Small intestine (tissue), 7 donors: ENCODE data around the gene HOXB4. TPM values are rescaled to one million over a fixed set of nuclear protein-coding genes. Genes with fewer than 3 reads are reported as not detected.

ENCODE experiments used
- DNase-seq, 2 donors: peaks; one replicate each; pipeline versions ENCODE4 v3.0.0 to v3.0.0-alpha.2; 2013
- FAIRE-seq: peaks from 2 replicates; lab custom pipeline; 2012; peaks lifted over from hg19 to GRCh38; lab: Jason Lieb, UNC
- H3K27ac ChIP-seq, 3 donors: one replicate each; pipeline ENCODE4 v1.5.1; 2013; ENCODE audit warnings: low read length in 2 of 3, mild to moderate bottlenecking in 2 of 3, control low read depth in 1 of 3, inconsistent platforms in 1 of 3, low read depth in 1 of 3, moderate library complexity in 1 of 3
- H3K27me3 ChIP-seq, 3 donors: one replicate each; pipeline ENCODE4 v1.6.1; 2013; ENCODE audit warnings: low read length in 3 of 3, inconsistent platforms in 1 of 3; ENCODE audit not compliant: control insufficient read depth in 3 of 3, insufficient read depth in 3 of 3
- H3K36me3 ChIP-seq, 3 donors: one replicate each; pipeline ENCODE4 v1.6.1; 2013; ENCODE audit warnings: low read length in 3 of 3, inconsistent platforms in 1 of 3, low read depth in 1 of 3, mild to moderate bottlenecking in 1 of 3, moderate library complexity in 1 of 3; ENCODE audit not compliant: control insufficient read depth in 3 of 3, insufficient read depth in 2 of 3
- H3K4me1 ChIP-seq, 3 donors: one replicate each; pipeline ENCODE4 v1.6.1; 2013; ENCODE audit warnings: low read length in 2 of 3, inconsistent platforms in 1 of 3, low read depth in 1 of 3, mild to moderate bottlenecking in 1 of 3, moderate library complexity in 1 of 3; ENCODE audit not compliant: control insufficient read depth in 3 of 3, insufficient read depth in 2 of 3
- H3K4me3 ChIP-seq, 3 donors: one replicate each; pipeline ENCODE4 v1.5.1; 2013; ENCODE audit warnings: low read length in 3 of 3, control low read depth in 1 of 3, inconsistent platforms in 1 of 3, low read depth in 1 of 3, mild to moderate bottlenecking in 1 of 3, moderate library complexity in 1 of 3
- H3K9me3 ChIP-seq, 2 donors: one replicate each; pipeline ENCODE4 v1.6.1; 2013; ENCODE audit warnings: low read depth in 1 of 2, low read length in 1 of 2; ENCODE audit not compliant: control insufficient read depth in 2 of 2, insufficient read depth in 1 of 2
- WGBS, 3 donors: extraction: QIAGEN DNeasy Blood & Tissue Kit; methylation state at CpG; one replicate each; pipeline ENCODE4 v1.1.7; 2013; 5-methylcytosine and 5-hydroxymethylcytosine counted together
- polyA plus RNA-seq, 4 donors: library from polyadenylated mRNA; stranded (reverse) in 3 of 4; unstranded in 1 of 4; fragments of 200-250 nt in 3 of 4; fragments of 120-200 nt in 1 of 4; gene quantifications; one replicate each; pipeline versions ENCODE4 v1.2.1 to v1.2.3, GENCODE V29; 2013
- donor health status: healthy with polysubstance abuse.
- donor health status: control.
- donor health status: control.
- donor health status: Bipolar disorder and iron deficiency.
- donor health status: healthy.

Gene HOXB4
- polyA plus RNA-seq, 4 donors, result 0.27 to 3.1 (median 2.2) TPM; not detected in 1

DNA sequence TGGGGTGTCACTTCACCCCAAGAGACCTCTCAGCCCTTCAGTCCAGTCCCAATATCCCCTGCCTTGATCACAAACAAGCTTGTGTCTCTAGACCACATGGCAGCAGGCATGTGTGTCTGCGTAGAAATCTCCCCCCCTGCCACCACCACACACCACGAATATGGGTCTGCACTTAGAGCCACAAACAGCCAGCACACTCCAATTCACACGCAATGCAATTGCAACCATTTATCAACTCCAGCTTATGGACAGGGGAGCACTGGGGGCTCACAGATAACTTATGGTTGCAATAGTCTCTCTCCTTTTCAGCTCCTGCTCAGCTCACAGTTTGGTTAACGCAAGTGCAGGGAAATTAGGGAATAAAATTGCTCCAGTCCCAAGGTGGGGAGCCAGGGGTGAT lies 45.4 kb upstream of the HOXB4 start:
- Histone ChIP-seq H3K4me3 (no peak overlapping the region), H3K36me3 (no peaks in the 10 kb centered on the region), H3K4me1 (peaks cover 0 to 33% (median 0%) of the 10 kb centered on the region in 3 donors), H3K9me3 (no peaks in the 10 kb centered on the region), H3K27ac (no peak overlapping the region), H3K27me3 (peaks cover 4 to 99% (median 76%) of the 10 kb centered on the region in 3 donors)
- 19 to 28% (median 22%) methylated on average over 4 of the region's 4 CpGs for WGBS, 3 donors
- no peak for DNase-seq
- no peak for FAIRE-seq

DNA sequence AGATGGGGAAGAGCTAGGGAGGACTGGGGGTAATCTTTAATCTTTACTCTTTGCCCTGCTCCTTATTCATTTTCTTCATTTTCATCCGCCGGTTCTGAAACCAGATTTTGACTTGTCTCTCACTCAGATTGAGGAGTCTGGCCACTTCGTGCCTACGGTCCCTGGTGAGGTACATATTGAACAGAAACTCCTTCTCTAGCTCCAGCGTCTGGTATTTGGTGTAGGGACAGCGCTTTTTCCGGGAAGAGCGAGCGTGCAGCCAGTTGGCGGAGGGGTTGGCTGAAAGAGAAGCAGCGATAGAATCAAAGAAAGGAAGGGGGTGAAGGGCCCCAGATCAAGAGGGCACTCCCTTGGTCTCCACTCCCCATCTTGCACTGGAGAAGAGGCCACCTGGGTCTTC lies 44.7 kb upstream of the HOXB4 start:
- H3K27me3 ChIP-seq, result peaks cover 5 to 99% (median 74%) of the 10 kb centered on the region in 3 donors
- peaks cover 0 to 33% (median 0%) of the 10 kb centered on the region in 3 donors for H3K4me1 ChIP-seq
- FAIRE-seq, result no peak
- DNase-seq, result no peak
- H3K27ac ChIP-seq, result no peak overlapping the region
- H3K36me3 ChIP-seq, result no peaks in the 10 kb centered on the region
- no peak overlapping the region for H3K4me3 ChIP-seq
- 12 to 40% (median 37%) methylated on average over 11 of the region's 11 CpGs for WGBS, 3 donors
- no peaks in the 10 kb centered on the region for H3K9me3 ChIP-seq

DNA sequence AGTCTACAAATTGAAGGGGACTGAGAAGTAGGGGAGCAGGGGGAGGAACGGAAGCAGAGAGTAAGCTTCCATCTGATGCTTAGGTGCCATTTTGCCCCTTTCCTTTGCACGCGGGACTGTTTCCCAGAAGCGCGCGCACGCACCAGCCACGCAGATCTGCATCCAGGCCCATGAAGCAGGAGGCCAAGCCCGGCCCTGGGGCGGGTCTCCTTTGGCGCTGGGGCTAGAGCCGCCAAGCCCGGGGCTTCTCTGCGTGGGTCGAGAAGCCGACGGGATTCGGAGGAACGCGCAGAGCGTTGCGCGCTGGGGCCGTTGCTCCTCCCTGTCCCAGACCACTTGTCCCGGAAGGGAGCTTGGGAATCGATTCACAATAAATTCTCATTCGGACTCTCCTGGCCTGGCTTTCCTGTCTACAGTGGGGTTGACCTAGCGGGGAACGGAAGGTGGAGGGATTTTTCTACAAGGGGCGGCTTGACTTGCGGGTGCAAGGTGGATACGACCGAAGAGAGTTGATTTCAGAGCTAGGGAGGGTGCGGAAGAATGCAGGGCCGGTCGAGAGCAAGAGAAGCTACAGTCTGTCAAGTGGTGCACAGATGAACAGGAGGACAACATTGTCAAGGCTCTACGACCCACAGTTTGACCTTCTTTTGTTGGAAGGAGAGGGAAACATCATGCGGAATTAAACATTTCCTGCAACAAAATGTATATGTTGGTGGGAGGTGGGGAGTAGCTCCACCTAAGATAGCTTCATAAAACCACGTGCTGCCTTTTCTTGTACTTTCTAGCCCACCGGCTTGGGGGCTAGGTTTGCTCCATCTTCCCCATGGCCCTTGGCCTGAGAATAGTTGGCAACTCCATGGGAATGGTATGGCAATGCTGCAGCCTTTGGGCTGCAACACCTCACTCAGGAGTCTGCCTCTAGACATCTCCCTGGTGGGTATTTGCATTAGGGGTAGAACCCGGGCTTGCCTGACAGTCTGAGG lies 43.6 kb upstream of the HOXB4 start:
- Histone ChIP-seq H3K27me3 (peaks cover 6 to 99% (median 71%) of the 10 kb centered on the region in 3 donors), H3K9me3 (no peaks in the 10 kb centered on the region), H3K27ac (no peak overlapping the region), H3K4me1 (peaks cover 0 to 30% (median 0%) of the 10 kb centered on the region in 3 donors), H3K36me3 (no peaks in the 10 kb centered on the region), H3K4me3 (no peak overlapping the region)
- DNase-seq (no peak), FAIRE-seq (no peak)
- 26 to 31% (median 29%) methylated on average over 41 of the region's 41 CpGs for WGBS, 3 donors

DNA sequence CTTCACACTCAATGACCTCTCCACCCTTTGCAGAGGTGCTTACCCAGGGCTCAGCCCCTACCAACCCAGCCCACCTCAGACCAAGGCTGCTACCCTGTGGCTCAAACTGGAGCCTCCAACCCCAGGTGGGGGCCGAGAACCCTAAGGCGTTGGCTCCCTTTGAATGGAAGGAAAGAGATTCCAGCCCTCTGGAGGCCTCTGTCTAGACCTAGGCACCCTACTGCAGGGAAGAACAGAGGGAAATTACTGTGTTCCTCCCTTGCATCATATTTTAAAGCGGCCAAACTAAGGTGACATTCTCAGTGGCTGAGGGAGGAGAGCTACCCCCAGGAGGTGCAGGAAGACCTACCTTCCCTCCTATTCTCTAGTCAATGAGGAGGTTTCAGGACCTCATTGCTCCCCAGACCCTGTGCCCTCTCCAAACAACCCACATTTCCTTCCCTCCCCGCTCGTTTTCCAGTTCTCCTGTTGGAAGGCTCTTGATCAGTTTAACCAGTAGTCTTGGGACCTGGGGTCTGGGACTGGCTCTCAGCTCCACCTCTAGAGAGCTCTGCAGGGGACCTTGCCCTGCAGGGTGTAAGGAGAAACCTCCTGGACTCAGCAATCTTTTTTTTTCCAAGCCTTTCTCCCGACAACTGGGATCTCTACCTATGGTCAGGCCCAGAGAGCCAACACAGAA lies 42.5 kb upstream of the HOXB4 start:
- H3K9me3 ChIP-seq, result no peaks in the 10 kb centered on the region
- H3K4me3 ChIP-seq, result no peak overlapping the region
- WGBS, 3 donors, result 23 to 49% (median 34%) methylated on average over 6 of the region's 6 CpGs
- H3K4me1 ChIP-seq, result peaks cover 0 to 22% (median 0%) of the 10 kb centered on the region in 3 donors
- no peak for DNase-seq
- H3K27ac ChIP-seq, result no peak overlapping the region
- H3K36me3 ChIP-seq, result no peaks in the 10 kb centered on the region
- no peak for FAIRE-seq
- peaks cover 14 to 100% (median 77%) of the 10 kb centered on the region in 3 donors for H3K27me3 ChIP-seq

DNA sequence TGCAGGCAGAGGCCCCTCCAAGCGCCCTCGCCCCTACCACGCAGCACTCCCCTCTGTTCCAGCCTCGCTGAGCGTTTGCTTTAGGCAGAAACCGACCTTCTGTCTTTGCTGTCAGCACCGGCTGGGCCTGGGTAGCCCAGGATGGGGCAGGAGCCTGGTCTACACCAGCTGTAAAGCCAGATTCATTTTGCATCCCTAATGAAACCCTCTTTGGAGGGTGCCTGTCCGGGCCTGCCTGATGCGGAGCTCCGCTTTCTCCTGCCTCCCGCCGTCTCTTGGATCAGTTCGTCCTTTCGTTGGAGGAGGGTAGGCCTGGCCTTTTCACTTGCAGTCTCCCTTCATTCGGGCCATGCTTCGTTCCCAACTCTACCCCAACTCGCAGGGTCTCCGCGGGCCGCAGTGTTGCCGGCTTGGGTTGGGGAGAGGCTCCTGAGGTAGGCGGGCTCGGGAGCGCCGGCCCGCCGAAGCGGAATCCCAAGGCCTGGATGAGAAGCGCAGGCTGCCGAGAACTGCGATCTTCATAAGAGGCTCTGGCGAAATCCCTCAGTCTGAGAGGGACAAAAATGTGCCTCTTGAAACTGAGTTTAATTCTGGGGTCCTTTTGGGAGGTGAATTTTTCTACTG lies 41.8 kb upstream of the HOXB4 start:
- 18 to 46% (median 27%) methylated on average over 32 of the region's 32 CpGs for WGBS, 3 donors
- no peak overlapping the region for H3K4me3 ChIP-seq
- no peaks in the 10 kb centered on the region for H3K9me3 ChIP-seq
- H3K36me3 ChIP-seq, result no peaks in the 10 kb centered on the region
- H3K27me3 ChIP-seq, result peaks cover 14 to 100% (median 79%) of the 10 kb centered on the region in 3 donors
- FAIRE-seq (no peak), DNase-seq (no peak)
- H3K4me1 ChIP-seq, result peaks cover 0 to 22% (median 0%) of the 10 kb centered on the region in 3 donors
- no peak overlapping the region for H3K27ac ChIP-seq

DNA sequence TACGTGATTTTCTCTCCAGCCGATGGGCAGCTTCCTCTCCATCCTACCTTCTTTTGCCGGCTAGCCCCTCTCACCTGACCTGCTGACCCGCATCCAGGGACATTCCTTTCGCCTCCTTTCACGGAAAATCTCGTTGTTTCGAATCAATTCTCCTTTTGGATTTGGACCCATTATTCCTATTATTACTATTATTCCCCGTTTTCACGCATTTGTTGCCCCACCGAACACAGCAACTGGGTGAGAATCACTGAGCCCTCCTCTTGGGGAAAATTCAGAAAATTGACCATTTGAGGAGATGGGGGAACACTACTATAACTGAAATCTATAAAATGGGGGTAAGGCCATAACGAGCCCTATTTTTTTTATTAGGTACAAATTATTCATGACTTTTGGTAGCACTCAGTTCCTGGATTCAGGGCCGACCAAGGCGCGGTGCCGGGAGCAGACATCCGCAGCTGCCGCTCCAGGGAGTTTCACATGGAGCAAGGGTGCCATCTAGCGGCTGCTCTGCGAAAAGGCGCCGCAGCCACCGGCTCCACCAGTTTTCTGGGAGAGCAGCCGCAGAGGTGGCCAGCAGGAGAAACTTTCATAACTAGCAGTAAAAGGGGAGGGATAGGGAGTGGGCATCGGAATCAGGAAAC lies 40.2 kb upstream of the HOXB4 start:
- Histone ChIP-seq H3K27me3 (peaks cover 14 to 100% (median 76%) of the 10 kb centered on the region in 3 donors), H3K4me1 (peaks cover 0 to 22% (median 0%) of the 10 kb centered on the region in 3 donors), H3K9me3 (no peaks in the 10 kb centered on the region), H3K4me3 (peak overlapping the region in 1 of 3 donors; percentile 24), H3K36me3 (no peaks in the 10 kb centered on the region), H3K27ac (no peak overlapping the region)
- WGBS, 3 donors, result 3 to 4% (median 4%) methylated on average over 25 of the region's 25 CpGs
- peak; percentile 78 to 94 for DNase-seq
- FAIRE-seq, result no peak

DNA sequence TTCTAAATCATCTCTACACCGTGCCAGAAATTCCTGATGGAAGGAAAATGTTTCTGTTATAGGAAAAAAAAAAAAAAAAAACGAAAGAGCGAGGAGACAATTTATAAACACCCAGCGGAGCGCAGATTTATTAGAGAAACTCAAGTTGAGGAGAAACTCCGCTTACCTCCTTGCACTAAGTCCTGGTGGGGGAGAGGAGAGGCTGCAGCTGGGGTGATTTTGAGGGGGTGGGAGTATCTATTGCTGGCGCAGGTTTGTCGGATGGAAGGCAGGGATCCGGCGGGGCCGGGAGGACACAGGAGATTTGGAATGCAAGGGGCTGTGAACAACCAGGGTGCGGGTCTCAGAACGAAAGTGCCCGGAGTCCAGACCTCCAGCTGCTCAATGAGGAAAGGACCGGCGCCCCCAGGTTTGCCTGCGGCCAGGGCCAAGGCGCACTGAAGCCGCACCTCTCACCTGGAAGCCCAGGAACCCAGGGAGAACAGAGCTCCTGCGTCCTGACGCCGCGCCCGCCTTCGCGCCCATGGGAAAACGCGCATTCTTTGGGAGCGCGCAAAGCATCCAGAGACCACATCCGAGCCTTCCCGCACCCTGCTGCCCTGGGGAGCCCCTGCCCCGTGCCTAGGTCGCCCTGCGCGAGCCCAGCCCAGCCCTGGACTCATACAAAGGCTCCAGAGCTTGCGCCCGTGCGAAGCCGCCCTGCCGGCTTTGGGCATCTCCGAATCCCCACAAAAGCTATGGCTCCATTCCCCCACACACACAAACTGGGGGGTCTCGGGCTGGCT lies 39.5 kb upstream of the HOXB4 start:
- 10 to 15% (median 13%) methylated on average over 34 to 43 of the region's 43 CpGs for WGBS, 3 donors
- Histone ChIP-seq H3K4me3 (no peak overlapping the region), H3K36me3 (no peaks in the 10 kb centered on the region), H3K9me3 (no peaks in the 10 kb centered on the region), H3K4me1 (peaks cover 0 to 22% (median 0%) of the 10 kb centered on the region in 3 donors), H3K27ac (no peak overlapping the region), H3K27me3 (peaks cover 14 to 98% (median 69%) of the 10 kb centered on the region in 3 donors)
- DNase-seq, result no peak
- no peak for FAIRE-seq
